AG10803 (cell line): ENCODE results near the gene LDLRAD4.

Experiments used
- DNase-seq: peaks from one replicate; pipeline ENCODE4 v3.0.0; 2010; ENCODE audit warnings: low read depth
- H3K4me3 ChIP-seq: 2 replicates; pipeline ENCODE4 v1.5.1; 2011; ENCODE audit warnings: mild to moderate bottlenecking, low read length, control low read depth
- CTCF ChIP-seq: conservative IDR thresholded peaks from 2 replicates; pipeline ENCODE4 v1.5.1; 2011; ENCODE audit warnings: mild to moderate bottlenecking, low read length, control low read depth, inconsistent platforms

Gene LDLRAD4

DNA sequence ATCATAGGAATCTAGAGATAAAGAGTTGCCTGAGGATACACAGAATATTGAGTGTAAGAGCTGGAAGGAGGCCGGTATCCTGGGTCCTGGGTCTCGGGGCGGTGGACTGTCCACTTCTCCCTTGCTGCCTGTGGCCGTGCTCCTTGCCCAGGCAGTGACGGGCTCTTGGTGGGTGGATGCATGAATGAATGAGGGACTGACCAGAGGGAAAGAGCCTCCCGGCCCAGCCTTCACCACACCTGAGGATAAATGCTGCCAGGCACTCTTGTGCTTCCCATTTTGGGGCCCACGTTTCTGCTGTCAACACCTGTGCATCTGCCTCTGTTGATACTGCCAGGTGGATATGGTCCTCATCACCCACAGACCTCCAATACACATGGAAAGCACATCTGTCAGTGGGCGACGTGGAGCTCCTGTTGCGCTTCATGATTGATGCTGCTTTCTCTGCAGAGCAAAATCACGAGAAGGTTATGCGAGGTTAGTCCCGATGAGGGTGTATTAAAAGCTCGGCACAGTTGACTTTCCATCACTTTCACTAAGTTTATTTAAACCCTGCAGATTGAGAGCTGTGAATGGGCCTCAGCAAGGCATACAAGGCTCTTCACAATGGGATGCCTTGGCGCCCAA is 211.4 kb downstream of the LDLRAD4 start:
- H3K4me3 ChIP-seq, result no peak overlapping the region
- DNase-seq, result no peak
- no peak for TF ChIP-seq CTCF

DNA sequence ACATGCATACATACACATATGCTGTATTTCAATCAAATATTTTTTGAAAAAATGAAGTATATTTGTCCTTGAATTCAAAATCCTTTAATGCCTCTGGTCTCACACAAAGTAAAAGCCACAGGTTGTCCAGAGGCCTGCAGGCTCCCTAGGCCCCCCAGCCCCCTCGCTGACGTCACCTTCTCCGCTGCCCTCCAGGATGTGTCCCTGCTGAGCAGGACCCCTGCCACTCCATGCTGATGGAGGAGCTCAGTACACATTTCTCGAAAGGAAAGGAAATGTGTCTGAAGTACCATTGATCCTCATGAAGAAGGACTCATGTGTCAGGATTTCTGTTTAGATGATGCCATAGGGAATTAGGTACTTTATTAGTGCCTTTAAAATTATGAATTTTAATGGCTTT is 212.1 kb downstream of the LDLRAD4 start:
- no peak for DNase-seq
- TF ChIP-seq CTCF, result no peak
- H3K4me3 ChIP-seq, result no peak overlapping the region

- no peak overlapping the region for H3K4me3 ChIP-seq
- DNase-seq, result no peak
- no peak for TF ChIP-seq CTCF
Observed at GRCh38 chr18:13431886-13432285, 213.3 kb downstream of the LDLRAD4 start.

DNA sequence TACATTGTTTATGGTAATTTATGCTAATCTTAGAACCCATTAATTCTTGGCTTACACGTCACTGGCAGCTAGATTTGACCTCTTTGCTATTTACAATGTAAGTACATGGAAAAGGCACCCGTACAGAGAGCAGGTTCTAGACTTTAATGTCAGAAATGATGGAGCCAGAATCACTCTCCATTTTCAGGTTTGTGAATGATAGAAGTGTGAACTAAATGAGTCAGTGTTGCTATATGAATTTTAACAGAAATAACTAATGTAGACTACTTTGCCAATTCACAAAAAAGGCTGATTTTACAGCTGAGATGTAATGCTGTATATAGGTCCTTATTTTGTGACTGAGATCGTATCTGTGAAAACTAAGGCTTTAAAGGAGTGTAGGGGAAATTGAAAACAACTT is 214.6 kb downstream of the LDLRAD4 start:
- DNase-seq, result no peak
- no peak for TF ChIP-seq CTCF
- H3K4me3 ChIP-seq, result no peak overlapping the region

- no peak for DNase-seq
- H3K4me3 ChIP-seq, result no peak overlapping the region
- TF ChIP-seq CTCF, result no peak
Observed at GRCh38 chr18:13433685-13434084, 215.1 kb downstream of the LDLRAD4 start.

- no peak for DNase-seq
- H3K4me3 ChIP-seq, result no peak overlapping the region
- TF ChIP-seq CTCF, result no peak
Observed at GRCh38 chr18:13434854-13435253, 216.3 kb downstream of the LDLRAD4 start.

DNA sequence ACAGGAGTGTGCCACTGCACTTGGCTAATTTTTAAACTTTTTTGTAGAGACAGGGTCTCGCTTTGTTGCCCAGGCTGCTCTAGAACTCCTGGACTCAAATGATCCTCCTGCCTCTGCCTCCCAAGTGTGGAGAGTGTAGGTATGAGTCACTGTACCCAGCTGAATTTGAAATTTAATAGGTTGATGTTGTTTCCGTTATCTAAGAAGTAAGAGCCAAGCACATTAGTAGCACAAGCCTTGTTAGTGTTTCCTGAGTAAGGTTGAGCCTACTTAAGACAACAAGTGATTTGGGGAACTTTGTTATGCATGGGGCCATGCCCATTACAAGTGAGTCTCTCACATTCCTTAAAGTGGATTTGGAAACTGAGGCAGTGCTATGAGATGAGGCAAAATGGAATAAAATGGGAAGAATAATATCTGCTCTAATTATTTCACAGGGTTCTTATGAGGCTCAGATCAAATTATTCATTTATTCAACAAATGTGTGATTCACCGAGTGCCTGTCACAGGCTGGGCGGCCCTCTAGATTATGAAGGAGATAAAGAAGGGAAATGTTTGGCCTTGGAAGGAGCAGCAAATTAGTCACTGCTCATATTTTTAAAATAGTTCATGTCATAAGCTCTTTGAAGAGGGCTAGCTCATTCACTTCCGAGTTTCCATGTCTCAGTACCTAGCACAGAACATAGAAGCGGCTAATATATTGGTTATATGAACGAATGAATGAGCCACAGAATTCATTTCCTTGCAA is 217.2 kb downstream of the LDLRAD4 start:
- peak; percentile 59 for DNase-seq
- H3K4me3 ChIP-seq, result no peak overlapping the region
- TF ChIP-seq CTCF, result no peak
